HepG2 (cell line): ENCODE measurements around the gene NAT9. TPM values are rescaled to one million over a fixed set of nuclear protein-coding genes. Genes with fewer than 3 reads are reported as not detected.

ENCODE experiments used
- ATAC-seq: fragments of 200-7000 bp; cut with Tn5 transposase; 3 replicates; pipeline ENCODE4 v1.9.1; 2020; ENCODE audit warnings: mild to moderate bottlenecking, moderate library complexity
- BruUV-seq: library from RNA; stranded (reverse); fragments of 400-500 nt; replicated peaks from 2 replicates; lab custom pipeline; 2021; lab: Mats Ljungman, UMichigan
- CTCF ChIA-PET: fragments of 300-600 bp; formaldehyde crosslinking; extraction: SDS; loops from one replicate; lab custom pipeline; 2021; ENCODE audit warnings: low total read pairs, inconsistent platforms, low intra/inter-chr PET ratio; lab: Yijun Ruan, JAX
- POLR2A ChIA-PET: fragments of 350-600 bp; sonication (Branson Sonifier 250); formaldehyde crosslinking; loops from one replicate; lab custom pipeline; 2020; ENCODE audit warnings: antibody characterized with exemption, inconsistent platforms; lab: Yijun Ruan, JAX
- DNase-seq: peaks from one replicate; pipeline ENCODE4 v3.0.0-alpha.2; 2015; ENCODE audit warnings: low spot score
- FAIRE-seq: peaks from 3 replicates; lab custom pipeline; 2011; peaks lifted over from hg19 to GRCh38; lab: Jason Lieb, UNC
- H2AFZ ChIP-seq: one replicate; pipeline ENCODE4 v1.6.1; 2011; ENCODE audit warnings: low read length, inconsistent platforms
- H3K27ac ChIP-seq: fragments of 300-600 bp; 3 replicates; pipeline ENCODE4 v1.8.0; 2011; ENCODE audit warnings: mixed run types, mild to moderate bottlenecking, mixed read lengths, low read length, inconsistent platforms; ENCODE audit not compliant: insufficient read depth; ENCODE audit errors: extremely low read length
- H3K27me3 ChIP-seq, 2 experiments: fragments of 200-600 bp in 1 of 2; 2 replicates in 1 of 2; 3 replicates in 1 of 2; pipeline versions ENCODE4 v1.6.0 to v1.8.0; 2011; ENCODE audit warnings: low read length in 2 of 2, mild to moderate bottlenecking in 2 of 2, moderate library complexity in 2 of 2, inconsistent platforms in 1 of 2; ENCODE audit not compliant: insufficient read depth in 2 of 2, control insufficient read depth in 1 of 2
- H3K36me3 ChIP-seq, 2 experiments: fragments of 200-600 bp in 1 of 2; replicated peaks in 1 of 2; 2 replicates in 1 of 2; 3 replicates in 1 of 2; pipeline versions ENCODE4 v1.5.1 to v1.8.0; 2011; ENCODE audit warnings: low read length in 2 of 2, inconsistent platforms in 1 of 2; ENCODE audit not compliant: insufficient read depth in 2 of 2, control insufficient read depth in 1 of 2
- H3K4me1 ChIP-seq: 2 replicates; pipeline ENCODE4 v1.5.1; 2012; ENCODE audit warnings: low read length, inconsistent platforms; ENCODE audit not compliant: insufficient read depth
- H3K4me2 ChIP-seq: 2 replicates; pipeline ENCODE4 v1.6.0; 2011; ENCODE audit warnings: low read depth, low read length, inconsistent platforms
- H3K4me3 ChIP-seq, 3 experiments: fragments of 200-600 bp in 1 of 3; sonication (generic), shearing (Covaris generic) in 1 of 3; replicated peaks in 1 of 3; 2 replicates each; pipeline ENCODE4 v1.5.1; 2011 to 2016; ENCODE audit warnings: low read length in 3 of 3, inconsistent platforms in 2 of 3, low read depth in 2 of 3, mild to moderate bottlenecking in 2 of 3, control low read depth in 1 of 3, mixed read lengths in 1 of 3; ENCODE audit not compliant: insufficient read depth in 1 of 3
- H3K79me2 ChIP-seq: one replicate; pipeline ENCODE4 v1.6.1; 2011; ENCODE audit warnings: low read length, inconsistent platforms; ENCODE audit not compliant: insufficient read depth
- H3K9ac ChIP-seq: 2 replicates; pipeline ENCODE4 v1.6.0; 2011; ENCODE audit warnings: mild to moderate bottlenecking, low read depth, low read length, inconsistent platforms; ENCODE audit not compliant: insufficient read depth
- H3K9me3 ChIP-seq: 2 replicates; pipeline ENCODE4 v1.5.1; 2012; ENCODE audit warnings: mild to moderate bottlenecking, low read length
- H4K20me1 ChIP-seq: 2 replicates; pipeline ENCODE4 v1.6.0; 2011; ENCODE audit warnings: inconsistent platforms, mild to moderate bottlenecking, low read length, moderate library complexity; ENCODE audit not compliant: insufficient read depth
- CSRNP2 ChIP-seq: sonication (generic); formaldehyde crosslinking; conservative IDR thresholded peaks from 2 replicates; pipeline ENCODE4 v1.8.0; 2022; ENCODE audit warnings: low read depth, missing genetic modification reagents
- EHMT2 ChIP-seq: fragments of 200-600 bp; sonication (generic); IDR thresholded peaks from 2 replicates; pipeline ENCODE4 v1.7.0; 2017; ENCODE audit warnings: antibody characterized with exemption, low read depth, low read length, borderline replicate concordance
- JUN ChIP-seq: sonication (generic); formaldehyde crosslinking; IDR thresholded peaks from 2 replicates; pipeline ENCODE4 v1.4.0; 2020; ENCODE audit warnings: mild to moderate bottlenecking, missing genetic modification reagents
- SRF ChIP-seq: IDR thresholded peaks from 2 replicates; pipeline ENCODE4 v1.6.1; 2011; ENCODE audit warnings: mild to moderate bottlenecking, low read depth, low read length, moderate library complexity
- ZNF672 ChIP-seq: sonication (generic); formaldehyde crosslinking; IDR thresholded peaks from 2 replicates; pipeline ENCODE4 v1.8.1; 2022; ENCODE audit warnings: missing genetic modification reagents
- WGBS: methylation state at CpG from one replicate; pipeline ENCODE4 v1.1.6; 2017; ENCODE audit warnings: low lambda C conversion rate; 5-methylcytosine and 5-hydroxymethylcytosine counted together
- in situ Hi-C: cut with HindIII; loops from 2 replicates; pipeline ENCODE4 v1.10.0; 2017; ENCODE audit warnings: low pct_unique_long_range_greater_than_20kb; ENCODE audit not compliant: extremely low pct_ligation_motif_present
- intact Hi-C: fragments of 100-400 bp; cut with micrococcal nuclease; formaldehyde crosslinking; loops from one replicate; pipeline ENCODE4 v1.10.0; 2022; ENCODE audit not compliant: unreplicated experiment
- polyA plus RNA-seq, 8 experiments: library from polyadenylated mRNA; depleted of rRNA in 3 of 8; stranded (reverse) in 7 of 8; unstranded in 1 of 8; fragments of >200 nt; fragmentation: Illumina TruSeq in 4 of 8; extraction: Trizol in 4 of 8; gene quantifications; 2 replicates each; pipeline versions ENCODE4 v1.2.1 to v1.2.3, GENCODE V29; 2011 to 2016; ENCODE audit warnings: low read depth in 4 of 8, missing spikeins in 1 of 8, mixed read lengths in 1 of 8; ENCODE audit not compliant: insufficient read depth in 1 of 8
- total RNA-seq, 5 experiments: library from RNA; depleted of rRNA; stranded (reverse); fragments of >200 nt; fragmentation: Illumina TruSeq; extraction: Trizol; gene quantifications; 2 replicates each; pipeline ENCODE4 v1.2.3, GENCODE V29; 2016; ENCODE audit warnings: low read depth in 1 of 5
- TF ChIP-seq, protein P1 (sequence below): sonication (generic); formaldehyde crosslinking; IDR thresholded peaks from 2 replicates; pipeline ENCODE4 v1.4.0; 2020; ENCODE audit warnings: missing genetic modification reagents, borderline replicate concordance

Gene NAT9
- total and polyA plus RNA-seq, 2 of the 13 experiments (the other 11 are each of a cell fraction or from before 2014, with no cell fraction given) = 39.7 to 44.2 TPM

- FAIRE-seq (no peak), DNase-seq (no peak)
- 96% methylated on average over 11 of the region's 11 CpGs for WGBS
- in situ Hi-C loops = loop anchor here (5.0 kb wide), 2 partner anchors 33 to 123 kb away; partner anchors contain the start of gene NHERF1
- no peaks in the 10 kb centered on the region; a peak in 1 of 5 replicates for H3K36me3 ChIP-seq
- H4K20me1 ChIP-seq = no peaks in the 10 kb centered on the region
- CTCF ChIA-PET = interaction anchor here (0.9 to 5.7 kb wide), 6 partner anchors 10 to 122 kb away, joined by 3 to 103 read pairs (median 8); partner anchors contain the start of gene NHERF1
- no peak for TF ChIP-seq ZNF672 (CRISPR knock-in tag)
- TF ChIP-seq, all 625 proteins: peak for 0
- Histone ChIP-seq H2AFZ (no peak overlapping the region), H3K4me3 (no peak overlapping the region), H3K27ac (no peak overlapping the region), H3K79me2 (peaks cover 16% of the 10 kb centered on the region), H3K27me3 (no peaks in the 10 kb centered on the region; a peak in 1 of 5 replicates), H3K9ac (no peak overlapping the region), H3K9me3 (no peaks in the 10 kb centered on the region), H3K4me1 (peaks cover 20% of the 10 kb centered on the region), H3K4me2 (no peak overlapping the region)
- POLR2A ChIA-PET = interaction anchor here (29.3 kb wide), 1 partner anchor 25 kb away, joined by 1459 read pairs; the partner anchor contains the start of gene NHERF1
- no TSS peak for BruUV-seq
- intact Hi-C loops = no loop called here
- no peak for ATAC-seq
These were observed 3.8 kb upstream of the NAT9 start for GRCh38 chr17:74779948-74780400.

- no peak for TF ChIP-seq EHMT2
- TF ChIP-seq CSRNP2 (CRISPR knock-in tag) = no peak
- TF ChIP-seq, protein P1, sequence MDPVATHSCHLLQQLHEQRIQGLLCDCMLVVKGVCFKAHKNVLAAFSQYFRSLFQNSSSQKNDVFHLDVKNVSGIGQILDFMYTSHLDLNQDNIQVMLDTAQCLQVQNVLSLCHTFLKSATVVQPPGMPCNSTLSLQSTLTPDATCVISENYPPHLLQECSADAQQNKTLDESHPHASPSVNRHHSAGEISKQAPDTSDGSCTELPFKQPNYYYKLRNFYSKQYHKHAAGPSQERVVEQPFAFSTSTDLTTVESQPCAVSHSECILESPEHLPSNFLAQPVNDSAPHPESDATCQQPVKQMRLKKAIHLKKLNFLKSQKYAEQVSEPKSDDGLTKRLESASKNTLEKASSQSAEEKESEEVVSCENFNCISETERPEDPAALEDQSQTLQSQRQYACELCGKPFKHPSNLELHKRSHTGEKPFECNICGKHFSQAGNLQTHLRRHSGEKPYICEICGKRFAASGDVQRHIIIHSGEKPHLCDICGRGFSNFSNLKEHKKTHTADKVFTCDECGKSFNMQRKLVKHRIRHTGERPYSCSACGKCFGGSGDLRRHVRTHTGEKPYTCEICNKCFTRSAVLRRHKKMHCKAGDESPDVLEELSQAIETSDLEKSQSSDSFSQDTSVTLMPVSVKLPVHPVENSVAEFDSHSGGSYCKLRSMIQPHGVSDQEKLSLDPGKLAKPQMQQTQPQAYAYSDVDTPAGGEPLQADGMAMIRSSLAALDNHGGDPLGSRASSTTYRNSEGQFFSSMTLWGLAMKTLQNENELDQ (CRISPR knock-in tag) = no peak
- TF ChIP-seq SRF = no peak
- TF ChIP-seq JUN (CRISPR knock-in tag) = no peak
- TF ChIP-seq, all 625 proteins: peak for 0
- H3K27ac ChIP-seq = no peak overlapping the region
These were observed 3.4 kb upstream of the NAT9 start for GRCh38 chr17:74779501-74779900.

More at GRCh38 chr17:74779501-74779900, 3.4 kb upstream of the NAT9 start:
- Histone ChIP-seq H3K79me2 (peaks cover 16% of the 10 kb centered on the region), H2AFZ (no peak overlapping the region), H3K9ac (no peak overlapping the region), H3K4me1 (peaks cover 24% of the 10 kb centered on the region), H3K9me3 (no peaks in the 10 kb centered on the region), H3K27me3 (no peaks in the 10 kb centered on the region; a peak in 1 of 5 replicates), H3K36me3 (no peaks in the 10 kb centered on the region; a peak in 1 of 5 replicates), H3K4me2 (no peak overlapping the region), H4K20me1 (no peaks in the 10 kb centered on the region), H3K4me3 (no peak overlapping the region)
- 90% methylated on average over 8 of the region's 8 CpGs for WGBS
- DNase-seq = no peak
- BruUV-seq = no TSS peak
- ChIA-PET CTCF (interaction anchor here (5.7 kb wide), 1 partner anchor 34 kb away, joined by 103 read pairs; no protein-coding TSS in a partner anchor), POLR2A (interaction anchor here (29.3 kb wide), 1 partner anchor 25 kb away, joined by 1459 read pairs; the partner anchor contains the start of gene NHERF1)
- ATAC-seq = no peak
- intact Hi-C loops (no loop called here), in situ Hi-C loops (no loop called here)
- FAIRE-seq = no peak
